GM12878 (cell line): Measurements from ENCODE around the gene CA5A. TPM values are rescaled to one million over a fixed set of nuclear protein-coding genes. Genes with fewer than 3 reads are reported as not detected.
"Not testable (repeated sequence)": the region's sequence is repeated elsewhere in the genome, so short reads cannot be mapped to it uniquely, and the experiment has no call there.

ENCODE experiments used
- ATAC-seq: fragments of 200-7000 bp; cut with Tn5 transposase; 3 replicates; pipeline ENCODE4 v1.9.1; 2020; ENCODE audit warnings: mild to moderate bottlenecking, moderate library complexity
- BruUV-seq: library from RNA; stranded (reverse); fragments of 400-500 nt; replicated peaks from 2 replicates; lab custom pipeline; 2021; lab: Mats Ljungman, UMichigan
- CTCF ChIA-PET: fragments of 300-600 bp; sonication (Branson Sonifier 250); formaldehyde crosslinking; extraction: SDS; loops from one replicate; lab custom pipeline; 2021; ENCODE audit warnings: inconsistent platforms; lab: Yijun Ruan, JAX
- POLR2A ChIA-PET: fragments of 350-600 bp; formaldehyde crosslinking; extraction: SDS; loops from one replicate; lab custom pipeline; 2021; ENCODE audit warnings: inconsistent platforms; lab: Charles Lee
- RAD21 ChIA-PET: fragments of 300-600 bp; sonication (Branson Sonifier 250); formaldehyde crosslinking; loops from one replicate; lab custom pipeline; 2023; ENCODE audit warnings: antibody characterized with exemption; ENCODE audit not compliant: unreplicated experiment; lab: Charles Lee
- SMC1A ChIA-PET: fragments of 300-600 bp; sonication (Branson Sonifier 250); formaldehyde crosslinking; loops from one replicate; lab custom pipeline; 2023; ENCODE audit not compliant: unreplicated experiment, uncharacterized antibody; lab: Charles Lee
- DNase-seq: peaks from one replicate; pipeline ENCODE4 v3.0.0-alpha.2; 2011; ENCODE audit warnings: low read depth, low spot score
- FAIRE-seq: peaks from 3 replicates; lab custom pipeline; 2011; peaks lifted over from hg19 to GRCh38; lab: Jason Lieb, UNC
- H2AFZ ChIP-seq: 2 replicates; pipeline ENCODE4 v1.6.0; 2011; ENCODE audit warnings: low read depth, low read length, control low read depth; ENCODE audit not compliant: control insufficient read depth
- H3K27ac ChIP-seq: 2 replicates; pipeline ENCODE4 v1.5.1; 2011; ENCODE audit warnings: control low read depth; ENCODE audit not compliant: control insufficient read depth, insufficient read depth
- H3K27me3 ChIP-seq, 2 experiments: replicated peaks in 1 of 2; 2 replicates each; pipeline versions ENCODE4 v1.6.0 to v1.6.1; 2011; ENCODE audit warnings: low read length in 1 of 2; ENCODE audit not compliant: control insufficient read depth in 2 of 2, insufficient read depth in 2 of 2
- H3K36me3 ChIP-seq, 2 experiments: 2 replicates each; pipeline ENCODE4 v1.5.1; 2011; ENCODE audit warnings: low read length in 1 of 2; ENCODE audit not compliant: control insufficient read depth in 2 of 2, insufficient read depth in 2 of 2
- H3K4me1 ChIP-seq: 2 replicates; pipeline ENCODE4 v1.6.1; 2011; ENCODE audit warnings: mild to moderate bottlenecking, low read length, moderate library complexity, mixed read lengths; ENCODE audit not compliant: control insufficient read depth, insufficient read depth
- H3K4me2 ChIP-seq: 2 replicates; pipeline ENCODE4 v1.6.0; 2011; ENCODE audit warnings: control low read depth; ENCODE audit not compliant: control insufficient read depth, insufficient read depth
- H3K4me3 ChIP-seq: fragments of 200-600 bp; sonication (generic); 2 replicates; pipeline ENCODE4 v1.5.1; 2016
- H3K79me2 ChIP-seq: 2 replicates; pipeline ENCODE4 v1.6.0; 2011; ENCODE audit warnings: low read length; ENCODE audit not compliant: control insufficient read depth, insufficient read depth
- H3K9ac ChIP-seq: 2 replicates; pipeline ENCODE4 v1.8.0; 2011; ENCODE audit warnings: low read length, control low read depth, mixed read lengths; ENCODE audit not compliant: control insufficient read depth, insufficient read depth
- H3K9me3 ChIP-seq: replicated peaks from 3 replicates; pipeline ENCODE4 v1.5.1; 2011; ENCODE audit warnings: mild to moderate bottlenecking, low read length; ENCODE audit not compliant: control insufficient read depth, insufficient read depth
- H4K20me1 ChIP-seq: 2 replicates; pipeline ENCODE4 v1.6.0; 2011; ENCODE audit not compliant: control insufficient read depth, insufficient read depth
- PAX8 ChIP-seq: fragments of 450-650 bp; IDR thresholded peaks from 2 replicates; pipeline ENCODE4 v1.6.1; 2017; ENCODE audit warnings: mild to moderate bottlenecking, moderate library complexity
- REST ChIP-seq: IDR thresholded peaks from 2 replicates; pipeline ENCODE4 v1.6.1; 2012; ENCODE audit warnings: mild to moderate bottlenecking, low read depth, low read length
- TARDBP ChIP-seq: IDR thresholded peaks from 2 replicates; pipeline ENCODE4 v1.6.1; 2016; ENCODE audit warnings: borderline replicate concordance
- TCF7 ChIP-seq: IDR thresholded peaks from 2 replicates; pipeline ENCODE4 v1.6.1; 2014; ENCODE audit warnings: antibody characterized with exemption, borderline replicate concordance
- USF1 ChIP-seq: IDR thresholded peaks from 2 replicates; pipeline ENCODE4 v1.6.1; 2011; ENCODE audit warnings: borderline replicate concordance, low read depth, mild to moderate bottlenecking, moderate library complexity, mixed read lengths, low read length; ENCODE audit not compliant: insufficient read depth; ENCODE audit errors: extremely low read length
- USF2 ChIP-seq: IDR thresholded peaks from 2 replicates; pipeline ENCODE4 v1.6.1; 2011; ENCODE audit warnings: low read depth, low read length, improper control_type of control experiment, borderline replicate concordance
- WGBS: methylation state at CpG from one replicate; pipeline ENCODE4 v1.1.6; 2016; ENCODE audit warnings: low lambda C conversion rate; ENCODE audit not compliant: insufficient replicate concordance, insufficient coverage; ENCODE audit errors: missing lambda C conversion rate; 5-methylcytosine and 5-hydroxymethylcytosine counted together
- in situ Hi-C: fragments of 300-500 bp; cut with MboI; formaldehyde crosslinking; loops from 9 replicates; pipeline ENCODE4 v1.14.3; 2018; ENCODE audit warnings: mixed read lengths
- intact Hi-C: fragments of 100-400 bp; cut with micrococcal nuclease; formaldehyde crosslinking; loops from one replicate; pipeline ENCODE4 v1.14.2; 2022; ENCODE audit not compliant: unreplicated experiment
- polyA plus RNA-seq, 11 experiments: library from polyadenylated mRNA; depleted of rRNA in 4 of 11; unstranded in 6 of 11; stranded (reverse) in 5 of 11; fragments of >200 nt; fragmentation: Nextera tagmentation in 4 of 11; fragmentation: Illumina TruSeq in 1 of 11; extraction: Ambion mirVana in 4 of 11; extraction: Trizol in 1 of 11; gene quantifications; 1 replicate in 1 of 11; 2 replicates in 10 of 11; pipeline versions ENCODE4 v1.2.1 to v1.2.3, GENCODE V29; 2011 to 2016; ENCODE audit warnings: inconsistent platforms in 2 of 11, missing spikeins in 2 of 11, low read depth in 1 of 11
- total RNA-seq, 4 experiments: library from RNA; depleted of rRNA in 3 of 4; stranded (reverse); fragments of >200 nt in 3 of 4; fragmentation: Illumina TruSeq in 1 of 4; extraction: Trizol in 1 of 4; gene quantifications; 2 replicates each; pipeline versions ENCODE4 v1.2.1 to v1.2.3, GENCODE V29; 2013 to 2021

Gene CA5A
- total and polyA plus RNA-seq, 10 of the 15 experiments (the other 5 are each of a cell fraction or from before 2014, with no cell fraction given), result not detected

GRCh38 chr16:87896176-87896890 is 40.0 kb downstream of the CA5A start:
- H4K20me1 ChIP-seq, H3K27me3 ChIP-seq, in situ Hi-C loops, H3K9me3 ChIP-seq, H3K9ac ChIP-seq, FAIRE-seq, BruUV-seq, H3K79me2 ChIP-seq, H3K36me3 ChIP-seq, intact Hi-C loops, DNase-seq, H3K4me3 ChIP-seq: not testable (repeated sequence)
- Histone ChIP-seq H3K4me1 (peaks cover 24% of the 10 kb centered on the region), H3K4me2 (peak overlapping the region; percentile 44; the same call in 1 of the 2 replicates), H3K27ac (peak overlapping the region; percentile 31; the same call in 1 of the 2 replicates), H2AFZ (peak overlapping the region; percentile 6; the same call in 1 of the 2 replicates)
- 59% methylated on average over 17 of the region's 17 CpGs for WGBS
- CTCF ChIA-PET, result interaction anchor here (0.7 to 3.7 kb wide), 10 partner anchors 11 to 515 kb away, joined by 3 to 29 read pairs (median 4); partner anchors contain the start of gene SLC7A5
- ATAC-seq, result peak; percentile 35
- POLR2A ChIA-PET, result interaction anchor here (0.6 to 1.5 kb wide), 4 partner anchors 20 to 116 kb away, joined by 3 to 6 read pairs (median 3); no protein-coding TSS in a partner anchor
- RAD21 ChIA-PET, result interaction anchor here (0.6 to 3.3 kb wide), 9 partner anchors 8 to 442 kb away, joined by 3 to 18 read pairs (median 6); no protein-coding TSS in a partner anchor
- SMC1A ChIA-PET, result interaction anchor here (0.8 to 3.9 kb wide), 5 partner anchors 10 to 117 kb away, joined by 3 to 20 read pairs (median 7); no protein-coding TSS in a partner anchor

GRCh38 chr16:87895641-87896141 is 40.6 kb downstream of the CA5A start:
- FAIRE-seq (peak; percentile 41), DNase-seq (peak; percentile 67), ATAC-seq (peak; percentile 94)
- Histone ChIP-seq H3K4me2 (peak overlapping the region; percentile 44; the same call in 1 of the 2 replicates), H3K79me2 (no peaks in the 10 kb centered on the region), H2AFZ (peak overlapping the region; percentile 29), H3K27me3 (no peaks in the 10 kb centered on the region), H3K4me1 (peaks cover 24% of the 10 kb centered on the region), H3K4me3 (no peak overlapping the region), H3K27ac (peak overlapping the region; percentile 31; the same call in 1 of the 2 replicates), H3K9ac (no peak overlapping the region), H3K36me3 (no peaks in the 10 kb centered on the region), H4K20me1 (no peaks in the 10 kb centered on the region), H3K9me3 (no peaks in the 10 kb centered on the region)
- 4% methylated on average over 10 of the region's 10 CpGs for WGBS
- ChIA-PET POLR2A (interaction anchor here (0.6 to 1.5 kb wide), 5 partner anchors 20 to 129 kb away, joined by 3 to 6 read pairs (median 3); no protein-coding TSS in a partner anchor), RAD21 (interaction anchor here (0.6 to 3.3 kb wide), 9 partner anchors 9 to 442 kb away, joined by 3 to 18 read pairs (median 6); no protein-coding TSS in a partner anchor), SMC1A (interaction anchor here (0.8 to 3.9 kb wide), 6 partner anchors 11 to 116 kb away, joined by 3 to 20 read pairs (median 5); no protein-coding TSS in a partner anchor), CTCF (interaction anchor here (0.7 to 3.7 kb wide), 11 partner anchors 11 to 514 kb away, joined by 3 to 29 read pairs (median 3); partner anchors contain the start of gene SLC7A5)
- BruUV-seq, result no TSS peak
- intact Hi-C loops, result no loop called here
- in situ Hi-C loops, result no loop called here
- TF ChIP-seq TCF7, result no peak
- no peak for TF ChIP-seq USF2
- TF ChIP-seq USF1, result peak; percentile 18
- TF ChIP-seq PAX8, result no peak
- no peak for TF ChIP-seq REST
- no peak for TF ChIP-seq TARDBP
